Camera-type eye (tissue), 1 donor: Measurements from ENCODE around the gene ITFG2. TPM values are rescaled to one million over a fixed set of nuclear protein-coding genes. Genes with fewer than 3 reads are reported as not detected.

Experiments
- total RNA-seq: library from RNA; depleted of rRNA; stranded (reverse); fragments of >200 nt; gene quantifications from one replicate; pipeline ENCODE4 v1.2.3, GENCODE V29; 2014

The ITFG2 gene
- total RNA-seq: 35.6 TPM

DNA sequence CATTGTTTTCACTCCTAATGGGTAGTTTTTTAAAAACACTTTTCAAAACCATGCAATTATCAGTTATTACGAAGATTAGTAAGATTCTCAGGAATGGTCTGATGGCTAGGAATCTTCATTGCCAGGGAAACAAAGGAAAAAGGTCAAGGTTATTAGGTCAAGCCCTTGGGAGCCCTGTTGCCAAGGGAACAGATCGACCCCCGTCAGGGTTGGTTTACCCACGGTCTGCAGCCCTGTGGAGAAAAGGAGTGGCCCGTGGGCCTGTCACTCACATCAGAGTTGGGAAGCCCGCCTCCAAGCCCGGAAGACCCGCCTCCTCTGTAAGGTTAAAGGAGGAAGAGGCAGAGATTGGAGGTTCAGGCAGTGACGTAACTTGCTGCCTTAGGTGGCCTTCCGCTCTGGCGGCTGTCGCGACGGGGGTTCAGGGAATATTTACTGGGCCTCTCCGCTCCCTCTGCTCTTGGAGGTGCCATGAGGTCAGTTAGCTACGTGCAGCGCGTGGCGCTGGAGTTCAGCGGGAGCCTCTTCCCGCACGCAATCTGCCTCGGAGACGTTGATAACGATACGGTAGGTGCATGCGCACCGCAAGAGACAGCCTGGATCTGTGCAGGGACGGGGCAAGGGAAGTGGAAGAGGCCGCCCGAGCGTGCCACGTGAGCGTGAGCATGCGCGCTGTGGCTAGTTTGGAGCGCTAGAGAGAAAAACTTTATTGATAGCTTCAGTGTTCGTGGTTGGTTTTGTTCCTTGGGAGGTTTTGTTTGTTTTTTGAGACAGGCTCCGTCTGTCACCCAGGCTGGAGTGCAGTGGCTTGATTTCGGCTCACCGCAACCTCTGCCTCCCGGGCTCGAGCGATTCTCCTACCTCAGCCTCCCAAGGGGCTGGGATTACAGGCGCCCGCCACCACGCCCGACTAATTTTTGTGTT, at the start of gene ITFG2:
ITFG2 (plus strand) TSS at position 379 of the 924 bp plus-strand sequence; CDS start at position 472, 93 bp downstream.

DNA sequence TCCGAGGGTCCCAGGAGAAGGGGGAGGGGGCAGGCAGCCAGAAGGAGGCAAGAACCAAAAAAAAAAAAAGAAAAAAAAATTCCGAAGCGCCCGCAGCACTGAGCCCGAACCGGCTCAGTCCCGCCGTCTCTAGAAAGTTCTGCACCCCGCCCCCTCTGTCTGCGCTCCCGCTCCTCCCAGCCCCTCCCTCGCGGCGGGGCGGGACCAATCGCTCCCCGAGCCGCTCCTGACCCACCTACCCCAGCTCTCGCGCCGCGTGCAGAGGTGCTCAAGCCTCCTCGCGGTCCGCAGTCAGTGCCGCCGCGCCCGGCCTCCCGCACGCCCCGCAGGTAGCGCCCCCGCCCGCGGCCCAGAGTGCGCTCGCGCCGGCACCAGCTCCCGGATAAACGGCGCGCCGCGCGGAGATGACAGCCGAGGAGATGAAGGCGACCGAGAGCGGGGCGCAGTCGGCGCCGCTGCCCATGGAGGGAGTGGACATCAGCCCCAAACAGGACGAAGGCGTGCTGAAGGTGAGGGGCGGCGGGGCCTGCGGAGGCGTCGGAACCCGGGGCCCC, 17.7 kb upstream of the ITFG2 start, which contains the start of gene FKBP4:
FKBP4 (plus strand) TSS at position 235 of the 554 bp plus-strand sequence; CDS start at position 405, 170 bp downstream.

GRCh38 chr12:2834581-2835491, 22.4 kb downstream of the ITFG2 start, which contains the start of gene NRIP2:
NRIP2 (minus strand) TSS chr12:2835035; CDS start chr12:2834983, 52 bp downstream.

GRCh38 chr12:2857021-2857431, 44.6 kb downstream of the ITFG2 start, which contains the start of gene TEX52:
TEX52 (minus strand) TSS chr12:2857039; CDS start chr12:2857026, 13 bp downstream.

Other genes starting within 250 kb of the ITFG2 start
- 64.4 TPM for gene FKBP4, start 17.7 kb upstream of the ITFG2 start, total RNA-seq
- 3.7 TPM for gene NRIP2, start 22.4 kb downstream of the ITFG2 start, total RNA-seq
- not detected for gene TEX52, start 44.4 kb downstream of the ITFG2 start, total RNA-seq
- gene FOXM1, start 64.5 kb downstream of the ITFG2 start, total RNA-seq: 3.8 TPM
- 27.0 TPM for gene RHNO1, start 64.6 kb downstream of the ITFG2 start, total RNA-seq
- gene TULP3, start 78.2 kb downstream of the ITFG2 start, total RNA-seq: 22.8 TPM
- gene TEAD4, start 146.7 kb downstream of the ITFG2 start, total RNA-seq: 3.2 TPM